PFSK-1 (cell line): ENCODE data around the gene SIMC1. TPM values are rescaled to one million over a fixed set of nuclear protein-coding genes. Genes with fewer than 3 reads are reported as not detected.
"Not testable (repeated sequence)": the region's sequence is repeated elsewhere in the genome, so short reads cannot be mapped to it uniquely, and the experiment has no call there.

ENCODE experiments used
- FOXP2 ChIP-seq: optimal IDR thresholded peaks from 2 replicates; pipeline ENCODE3; 2011; ENCODE audit warnings: borderline replicate concordance, control low read depth, inconsistent platforms; ENCODE audit not compliant: insufficient read depth; ENCODE audit errors: extremely low read length, extremely low read depth
- POLR2AphosphoS5 ChIP-seq: IDR thresholded peaks from 2 replicates; pipeline ENCODE4 v1.6.1; 2012; ENCODE audit warnings: low read depth, mild to moderate bottlenecking, control low read depth, low read length, moderate library complexity
- SIN3A ChIP-seq: IDR thresholded peaks from 2 replicates; pipeline ENCODE4 v1.6.1; 2012; ENCODE audit warnings: mild to moderate bottlenecking, low read length, moderate library complexity, borderline replicate concordance; ENCODE audit not compliant: insufficient read depth
- TAF1 ChIP-seq: IDR thresholded peaks from 2 replicates; pipeline ENCODE4 v1.6.1; 2012; ENCODE audit warnings: low read length, control low read depth, borderline replicate concordance; ENCODE audit not compliant: insufficient read depth
- polyA plus RNA-seq: library from polyadenylated mRNA; unstranded; fragments of >200 nt; gene quantifications from one replicate; pipeline ENCODE4 v1.2.1, GENCODE V29; 2012; ENCODE audit warnings: low read depth, missing spikeins; ENCODE audit not compliant: insufficient read length
- TF ChIP-seq, protein P1 (sequence below), 2 experiments: IDR thresholded peaks; 2 replicates each; pipeline versions ENCODE4 v1.6.1 to v1.8.0; 2011 to 2012; ENCODE audit warnings: low read depth in 2 of 2, low read length in 2 of 2, control low read depth in 1 of 2, inconsistent platforms in 1 of 2, mild to moderate bottlenecking in 1 of 2, moderate library complexity in 1 of 2; ENCODE audit not compliant: insufficient read depth in 1 of 2

Gene SIMC1
- 10.2 TPM for polyA plus RNA-seq

DNA sequence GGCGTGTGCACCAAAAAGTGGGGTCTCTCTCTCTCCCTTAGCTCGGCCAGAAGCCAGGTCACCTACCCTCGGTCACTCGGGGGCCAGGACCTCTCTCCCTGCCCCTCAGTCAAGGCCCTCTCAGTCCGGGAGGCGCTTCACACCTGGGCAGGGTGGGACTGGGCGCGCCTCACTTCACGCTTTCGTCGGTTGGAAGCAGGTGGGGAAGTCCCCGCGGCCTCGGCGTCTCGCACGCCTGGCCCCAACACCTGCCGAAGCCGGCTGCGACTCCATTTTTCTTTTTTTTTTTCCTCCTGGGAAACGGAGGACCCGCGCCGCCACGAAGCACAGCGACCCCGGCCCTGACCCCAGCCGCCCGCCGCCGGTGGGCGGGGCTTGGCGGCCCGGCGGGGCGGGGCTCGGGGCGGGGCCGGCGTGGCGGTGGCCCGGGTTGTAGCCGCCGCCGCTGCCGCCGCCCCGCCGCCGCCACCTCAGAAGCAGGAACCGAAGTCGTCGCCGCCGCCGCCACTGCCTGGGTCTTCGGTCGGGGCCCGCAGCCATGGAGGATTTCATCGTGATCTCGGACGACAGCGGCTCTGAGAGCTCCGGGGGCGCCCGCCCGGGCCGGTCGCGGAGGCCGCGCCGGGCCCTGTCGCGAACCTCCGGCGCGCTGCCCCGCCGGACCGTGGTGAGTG, at the start of gene SIMC1:
Gene SIMC1, plus strand, starts transcription at position 454 of the 674 bp plus-strand sequence. Its CDS starts 85 bp downstream, at position 539.
- TF ChIP-seq, protein P1, sequence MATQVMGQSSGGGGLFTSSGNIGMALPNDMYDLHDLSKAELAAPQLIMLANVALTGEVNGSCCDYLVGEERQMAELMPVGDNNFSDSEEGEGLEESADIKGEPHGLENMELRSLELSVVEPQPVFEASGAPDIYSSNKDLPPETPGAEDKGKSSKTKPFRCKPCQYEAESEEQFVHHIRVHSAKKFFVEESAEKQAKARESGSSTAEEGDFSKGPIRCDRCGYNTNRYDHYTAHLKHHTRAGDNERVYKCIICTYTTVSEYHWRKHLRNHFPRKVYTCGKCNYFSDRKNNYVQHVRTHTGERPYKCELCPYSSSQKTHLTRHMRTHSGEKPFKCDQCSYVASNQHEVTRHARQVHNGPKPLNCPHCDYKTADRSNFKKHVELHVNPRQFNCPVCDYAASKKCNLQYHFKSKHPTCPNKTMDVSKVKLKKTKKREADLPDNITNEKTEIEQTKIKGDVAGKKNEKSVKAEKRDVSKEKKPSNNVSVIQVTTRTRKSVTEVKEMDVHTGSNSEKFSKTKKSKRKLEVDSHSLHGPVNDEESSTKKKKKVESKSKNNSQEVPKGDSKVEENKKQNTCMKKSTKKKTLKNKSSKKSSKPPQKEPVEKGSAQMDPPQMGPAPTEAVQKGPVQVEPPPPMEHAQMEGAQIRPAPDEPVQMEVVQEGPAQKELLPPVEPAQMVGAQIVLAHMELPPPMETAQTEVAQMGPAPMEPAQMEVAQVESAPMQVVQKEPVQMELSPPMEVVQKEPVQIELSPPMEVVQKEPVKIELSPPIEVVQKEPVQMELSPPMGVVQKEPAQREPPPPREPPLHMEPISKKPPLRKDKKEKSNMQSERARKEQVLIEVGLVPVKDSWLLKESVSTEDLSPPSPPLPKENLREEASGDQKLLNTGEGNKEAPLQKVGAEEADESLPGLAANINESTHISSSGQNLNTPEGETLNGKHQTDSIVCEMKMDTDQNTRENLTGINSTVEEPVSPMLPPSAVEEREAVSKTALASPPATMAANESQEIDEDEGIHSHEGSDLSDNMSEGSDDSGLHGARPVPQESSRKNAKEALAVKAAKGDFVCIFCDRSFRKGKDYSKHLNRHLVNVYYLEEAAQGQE (IDR thresholded peaks at IDR 0.05; ENCODE audit: insufficient read depth in 1 of 2, low read depth in 2 of 2, low read length in 2 of 2): not testable (repeated sequence)
- not testable (repeated sequence) for TF ChIP-seq SIN3A, POLR2AphosphoS5

GRCh38 chr5:176188506-176189193, 49.6 kb upstream of the SIMC1 start:
- TF ChIP-seq, protein P1 (IDR thresholded peaks at IDR 0.05; ENCODE audit: insufficient read depth in 1 of 2, low read depth in 2 of 2, low read length in 2 of 2): no peak
- TF ChIP-seq FOXP2: no peak
- no peak for TF ChIP-seq POLR2AphosphoS5
- no peak for TF ChIP-seq TAF1
- TF ChIP-seq SIN3A: no peak

DNA sequence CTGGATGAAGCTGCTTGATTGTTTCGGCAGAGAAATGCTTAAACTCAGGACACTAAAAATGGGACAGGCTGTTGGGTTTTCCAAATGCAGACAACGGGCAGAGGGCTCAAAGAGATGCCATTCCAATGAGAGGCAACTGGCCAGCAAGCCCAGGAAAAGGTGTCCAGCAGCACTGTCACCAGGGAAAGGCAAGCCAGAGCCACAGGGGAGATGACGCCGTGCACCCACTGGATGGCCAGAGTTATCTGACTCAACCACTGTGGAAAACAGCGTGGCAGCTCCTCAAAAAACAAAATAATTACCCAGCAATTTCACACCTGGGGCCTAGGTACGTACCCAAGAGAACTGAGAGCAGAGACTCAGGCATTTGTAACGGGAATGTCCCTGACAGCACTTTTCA, 48.4 kb upstream of the SIMC1 start:
- TF ChIP-seq POLR2AphosphoS5 (no peak), FOXP2 (no peak), SIN3A (no peak), TAF1 (no peak)
- TF ChIP-seq, protein P1 (IDR thresholded peaks at IDR 0.05; ENCODE audit: insufficient read depth in 1 of 2, low read depth in 2 of 2, low read length in 2 of 2): no peak

GRCh38 chr5:176190886-176191755, 47.1 kb upstream of the SIMC1 start:
- no peak for TF ChIP-seq SIN3A
- TF ChIP-seq POLR2AphosphoS5: no peak
- TF ChIP-seq, protein P1 (IDR thresholded peaks at IDR 0.05; ENCODE audit: insufficient read depth in 1 of 2, low read depth in 2 of 2, low read length in 2 of 2): no peak
- TF ChIP-seq FOXP2: no peak
- no peak for TF ChIP-seq TAF1
